Right lung (tissue), 5 donors: ENCODE data around the gene DHRS1. TPM values are rescaled to one million over a fixed set of nuclear protein-coding genes. Genes with fewer than 3 reads are reported as not detected.
A peak's percentile ranks its signal among the peaks of the same experiment; 100 is the strongest.

Experiments
- DNase-seq, 2 donors: peaks; one replicate each; pipeline ENCODE4 v3.0.0-alpha.2; 2013
- polyA plus RNA-seq, 5 donors: library from polyadenylated mRNA; unstranded; fragments of 120-200 nt; gene quantifications; one replicate each; pipeline versions ENCODE4 v1.2.1 to v1.2.3, GENCODE V29; 2013; ENCODE audit warnings: inconsistent platforms in 1 of 5, low replicate concordance in 1 of 5; ENCODE audit not compliant: insufficient read length in 5 of 5, insufficient read depth in 1 of 5

DHRS1 gene
- polyA plus RNA-seq, 5 donors = 38.8 to 54.7 (median 43.2) TPM

GRCh38 chr14:24269368-24269767 lies 30.2 kb downstream of the DHRS1 start:
- no peak for DNase-seq

- no peak for DNase-seq
Observed at GRCh38 chr14:24268225-24268624, 31.4 kb downstream of the DHRS1 start.

GRCh38 chr14:24267516-24267915 lies 32.1 kb downstream of the DHRS1 start:
- no peak for DNase-seq

- DNase-seq = no peak
Observed at GRCh38 chr14:24266344-24267244, 33.0 kb downstream of the DHRS1 start.

- no peak for DNase-seq
Observed at GRCh38 chr14:24264298-24264697, 35.3 kb downstream of the DHRS1 start.

GRCh38 chr14:24263848-24264247 lies 35.7 kb downstream of the DHRS1 start:
- no peak for DNase-seq

GRCh38 chr14:24262821-24263733 lies 36.5 kb downstream of the DHRS1 start, which contains the start of gene TGM1:
Gene TGM1, minus strand, starts transcription at chr14:24263177. Its CDS starts 825 bp downstream, at chr14:24262352.
- DNase-seq = no peak

- no peak for DNase-seq
Observed at GRCh38 chr14:24261969-24262327, 37.6 kb downstream of the DHRS1 start.

- no peak for DNase-seq
Observed at GRCh38 chr14:24261256-24261968, 38.2 kb downstream of the DHRS1 start.

GRCh38 chr14:24260780-24261157 lies 38.8 kb downstream of the DHRS1 start:
- DNase-seq = no peak

- DNase-seq = no peak
Observed at GRCh38 chr14:24260026-24260779, 39.4 kb downstream of the DHRS1 start.

- peak in 1 of 2 donors; percentile 35 for DNase-seq
Observed at GRCh38 chr14:24259282-24260025, 40.1 kb downstream of the DHRS1 start.

GRCh38 chr14:24258548-24259265 lies 40.9 kb downstream of the DHRS1 start:
- DNase-seq = no peak

GRCh38 chr14:24258119-24258518 lies 41.5 kb downstream of the DHRS1 start:
- no peak for DNase-seq

- no peak for DNase-seq
Observed at GRCh38 chr14:24256960-24257359, 42.6 kb downstream of the DHRS1 start.

GRCh38 chr14:24255931-24256711 lies 43.5 kb downstream of the DHRS1 start:
- no peak for DNase-seq

- no peak for DNase-seq
Observed at GRCh38 chr14:24255438-24255837, 44.1 kb downstream of the DHRS1 start.

GRCh38 chr14:24254630-24255392 lies 44.8 kb downstream of the DHRS1 start:
- DNase-seq = no peak
